HG03565 (cell line): ENCODE results near the gene SMIM26.
"Not testable (repeated sequence)": the region's sequence is repeated elsewhere in the genome, so short reads cannot be mapped to it uniquely, and the experiment has no call there.

Experiments
- ATAC-seq: cut with Tn5 transposase; IDR thresholded peaks from one replicate; pipeline ENCODE4 v1.9.1; 2021; ENCODE audit warnings: mild to moderate bottlenecking, moderate library complexity; ENCODE audit not compliant: unreplicated experiment

SMIM26 gene

GRCh38 chr20:18566892-18567738 lies at the start of gene SMIM26:
Gene SMIM26, plus strand, starts transcription at chr20:18567432. Its CDS starts 47 bp downstream, at chr20:18567479.
- peak; percentile 99 for ATAC-seq

- not testable (repeated sequence) for ATAC-seq
Measured at GRCh38 chr20:18522066-18522465, 45.2 kb upstream of the SMIM26 start.

- ATAC-seq = no peak
Measured at GRCh38 chr20:18523066-18523465, 44.2 kb upstream of the SMIM26 start.

- ATAC-seq = no peak
Measured at GRCh38 chr20:18524646-18525045, 42.6 kb upstream of the SMIM26 start.

- ATAC-seq = not testable (repeated sequence)
Measured at GRCh38 chr20:18526761-18527160, 40.5 kb upstream of the SMIM26 start.

- ATAC-seq = no peak
Measured at GRCh38 chr20:18527339-18527738, 39.9 kb upstream of the SMIM26 start.

GRCh38 chr20:18527836-18528235 lies 39.4 kb upstream of the SMIM26 start:
- ATAC-seq = no peak

GRCh38 chr20:18529041-18529440 lies 38.2 kb upstream of the SMIM26 start:
- ATAC-seq = no peak

GRCh38 chr20:18532626-18533025 lies 34.6 kb upstream of the SMIM26 start:
- ATAC-seq = no peak

GRCh38 chr20:18533491-18533890 lies 33.7 kb upstream of the SMIM26 start:
- no peak for ATAC-seq

GRCh38 chr20:18533978-18534644 lies 33.1 kb upstream of the SMIM26 start:
- ATAC-seq = no peak

GRCh38 chr20:18537651-18538050 lies 29.6 kb upstream of the SMIM26 start:
- no peak for ATAC-seq

GRCh38 chr20:18541741-18542140 lies 25.5 kb upstream of the SMIM26 start:
- ATAC-seq = no peak

GRCh38 chr20:18543216-18543615 lies 24.0 kb upstream of the SMIM26 start:
- no peak for ATAC-seq

- no peak for ATAC-seq
Measured at GRCh38 chr20:18543932-18544331, 23.3 kb upstream of the SMIM26 start.

GRCh38 chr20:18545566-18545965 lies 21.7 kb upstream of the SMIM26 start:
- ATAC-seq = no peak

GRCh38 chr20:18548465-18548864 lies 18.8 kb upstream of the SMIM26 start:
- no peak for ATAC-seq

- ATAC-seq = no peak
Measured at GRCh38 chr20:18553746-18554145, 13.5 kb upstream of the SMIM26 start.

GRCh38 chr20:18567739-18568091 lies 483 bp downstream of the SMIM26 start:
- ATAC-seq = no peak

- ATAC-seq = no peak
Measured at GRCh38 chr20:18571009-18571408, 3.8 kb downstream of the SMIM26 start.

- ATAC-seq = no peak
Measured at GRCh38 chr20:18571578-18571977, 4.3 kb downstream of the SMIM26 start.

- no peak for ATAC-seq
Measured at GRCh38 chr20:18577942-18578341, 10.7 kb downstream of the SMIM26 start.
